Limb (tissue), 2 donors: Measurements from ENCODE around the gene FAM169A.
"Not testable (repeated sequence)": the region's sequence is repeated elsewhere in the genome, so short reads cannot be mapped to it uniquely, and the experiment has no call there.

ENCODE experiments used
- DNase-seq, 2 donors: peaks; one replicate each; pipeline ENCODE4 v3.0.0-alpha.2; 2016; ENCODE audit errors: extremely low spot score in 2 of 2

Gene FAM169A

GRCh38 chr5:74865804-74866595 is at the start of gene FAM169A:
FAM169A (minus strand) TSS chr5:74866387; CDS start chr5:74841676, 24,711 bp downstream.
- DNase-seq = peak; percentile 28 to 77

- no peak for DNase-seq
Measured at GRCh38 chr5:74915488-74915887, 49.3 kb upstream of the FAM169A start.

GRCh38 chr5:74911421-74911820 is 45.2 kb upstream of the FAM169A start:
- DNase-seq = not testable (repeated sequence)

- DNase-seq = not testable (repeated sequence)
Measured at GRCh38 chr5:74909888-74910287, 43.7 kb upstream of the FAM169A start.

- DNase-seq = not testable (repeated sequence)
Measured at GRCh38 chr5:74908237-74908636, 42.0 kb upstream of the FAM169A start.

GRCh38 chr5:74904713-74905112 is 38.5 kb upstream of the FAM169A start:
- DNase-seq = not testable (repeated sequence)

- no peak for DNase-seq
Measured at GRCh38 chr5:74903165-74903787, 37.1 kb upstream of the FAM169A start.

GRCh38 chr5:74897049-74897448 is 30.9 kb upstream of the FAM169A start:
- DNase-seq = no peak

GRCh38 chr5:74895906-74896305 is 29.7 kb upstream of the FAM169A start:
- DNase-seq = peak; percentile 35 to 46

- DNase-seq = no peak
Measured at GRCh38 chr5:74894351-74894750, 28.2 kb upstream of the FAM169A start.

- no peak for DNase-seq
Measured at GRCh38 chr5:74892921-74893320, 26.7 kb upstream of the FAM169A start.

- DNase-seq = no peak
Measured at GRCh38 chr5:74889523-74890105, 23.4 kb upstream of the FAM169A start.

- DNase-seq = no peak
Measured at GRCh38 chr5:74888117-74888516, 21.9 kb upstream of the FAM169A start.

- DNase-seq = no peak
Measured at GRCh38 chr5:74885170-74885569, 19.0 kb upstream of the FAM169A start.

- not testable (repeated sequence) for DNase-seq
Measured at GRCh38 chr5:74882379-74883134, 16.4 kb upstream of the FAM169A start.

- no peak for DNase-seq
Measured at GRCh38 chr5:74877624-74878304, 11.6 kb upstream of the FAM169A start.

GRCh38 chr5:74875994-74876791 is 10.0 kb upstream of the FAM169A start:
- DNase-seq = no peak

GRCh38 chr5:74873525-74874249 is 7.5 kb upstream of the FAM169A start:
- no peak for DNase-seq

- no peak for DNase-seq
Measured at GRCh38 chr5:74870299-74871067, 4.3 kb upstream of the FAM169A start.
